HG02763 (cell line): Measurements from ENCODE around the gene LMF1.
"Not testable (repeated sequence)": the region's sequence is repeated elsewhere in the genome, so short reads cannot be mapped to it uniquely, and the experiment has no call there.

Experiments used
- ATAC-seq: cut with Tn5 transposase; IDR thresholded peaks from one replicate; pipeline ENCODE4 v1.9.1; 2021; ENCODE audit warnings: mild to moderate bottlenecking, moderate library complexity; ENCODE audit not compliant: unreplicated experiment

The LMF1 gene

GRCh38 chr16:898761-899682 lies 71.8 kb downstream of the LMF1 start:
- no peak for ATAC-seq

- ATAC-seq = no peak
These were observed 72.6 kb downstream of the LMF1 start for GRCh38 chr16:898216-898615.

GRCh38 chr16:897701-898100 lies 73.1 kb downstream of the LMF1 start:
- no peak for ATAC-seq

GRCh38 chr16:897200-897543 lies 73.6 kb downstream of the LMF1 start:
- no peak for ATAC-seq

GRCh38 chr16:896261-897199 lies 74.3 kb downstream of the LMF1 start:
- ATAC-seq = no peak

GRCh38 chr16:895371-895770 lies 75.4 kb downstream of the LMF1 start:
- no peak for ATAC-seq

- no peak for ATAC-seq
These were observed 75.9 kb downstream of the LMF1 start for GRCh38 chr16:894841-895240.

- no peak for ATAC-seq
These were observed 76.6 kb downstream of the LMF1 start for GRCh38 chr16:894136-894535.

- ATAC-seq = no peak
These were observed 77.4 kb downstream of the LMF1 start for GRCh38 chr16:893360-893759.

- ATAC-seq = no peak
These were observed 78.1 kb downstream of the LMF1 start for GRCh38 chr16:892536-893255.

GRCh38 chr16:892006-892405 lies 78.8 kb downstream of the LMF1 start:
- no peak for ATAC-seq

- ATAC-seq = no peak
These were observed 79.4 kb downstream of the LMF1 start for GRCh38 chr16:891353-891740.

- ATAC-seq = no peak
These were observed 80.0 kb downstream of the LMF1 start for GRCh38 chr16:890716-891352.

- no peak for ATAC-seq
These were observed 80.6 kb downstream of the LMF1 start for GRCh38 chr16:890217-890616.

GRCh38 chr16:889586-889985 lies 81.2 kb downstream of the LMF1 start:
- no peak for ATAC-seq

- no peak for ATAC-seq
These were observed 81.7 kb downstream of the LMF1 start for GRCh38 chr16:888901-889570.

GRCh38 chr16:888456-888855 lies 82.3 kb downstream of the LMF1 start:
- ATAC-seq = not testable (repeated sequence)

- no peak for ATAC-seq
These were observed 82.9 kb downstream of the LMF1 start for GRCh38 chr16:887846-888245.

GRCh38 chr16:886802-887731 lies 83.7 kb downstream of the LMF1 start:
- no peak for ATAC-seq
